ENCODE data around the gene TBC1D7.

The TBC1D7 gene

GRCh38 chr6:13272131-13273046 is 55.9 kb downstream of the TBC1D7 start:
- no peak for DNase-seq (ENCODE audit: low spot score)

GRCh38 chr6:13268913-13269518 is 59.3 kb downstream of the TBC1D7 start:
- no peak for DNase-seq (ENCODE audit: low spot score)

GRCh38 chr6:13267142-13267651 is 61.1 kb downstream of the TBC1D7 start:
- no peak for DNase-seq (ENCODE audit: low spot score)

GRCh38 chr6:13263669-13264068 is 64.7 kb downstream of the TBC1D7 start:
- DNase-seq (ENCODE audit: low spot score), result no peak

- DNase-seq (ENCODE audit: low spot score), result no peak
Observed at GRCh38 chr6:13262302-13263230, 65.8 kb downstream of the TBC1D7 start.

- peak; percentile 29 for DNase-seq (ENCODE audit: low spot score)
Observed at GRCh38 chr6:13261464-13261994, 66.8 kb downstream of the TBC1D7 start.

GRCh38 chr6:13260831-13261230 is 67.5 kb downstream of the TBC1D7 start:
- no peak for DNase-seq (ENCODE audit: low spot score)

GRCh38 chr6:13260101-13260598 is 68.2 kb downstream of the TBC1D7 start:
- DNase-seq (ENCODE audit: low spot score), result no peak

GRCh38 chr6:13259393-13259792 is 68.9 kb downstream of the TBC1D7 start:
- DNase-seq (ENCODE audit: low spot score), result no peak

GRCh38 chr6:13256266-13257001 is 71.9 kb downstream of the TBC1D7 start:
- DNase-seq (ENCODE audit: low spot score), result peak; percentile 28

Measured in putamen (tissue), 1 donor.